ENCODE results near the gene ELAVL1.

Gene ELAVL1

GRCh38 chr19:7908742-7909461, 96.5 kb downstream of the ELAVL1 start:
- DNase-seq = no peak
